ENCODE data around the gene TARBP2. TPM values are rescaled to one million over a fixed set of nuclear protein-coding genes. Genes with fewer than 3 reads are reported as not detected.
A peak's percentile ranks its signal among the peaks of the same experiment; 100 is the strongest.
"Not testable (repeated sequence)": the region's sequence is repeated elsewhere in the genome, so short reads cannot be mapped to it uniquely, and the experiment has no call there.

Gene TARBP2
- total RNA-seq, 1 donor from 2014 or later: 45.7 TPM

DNA sequence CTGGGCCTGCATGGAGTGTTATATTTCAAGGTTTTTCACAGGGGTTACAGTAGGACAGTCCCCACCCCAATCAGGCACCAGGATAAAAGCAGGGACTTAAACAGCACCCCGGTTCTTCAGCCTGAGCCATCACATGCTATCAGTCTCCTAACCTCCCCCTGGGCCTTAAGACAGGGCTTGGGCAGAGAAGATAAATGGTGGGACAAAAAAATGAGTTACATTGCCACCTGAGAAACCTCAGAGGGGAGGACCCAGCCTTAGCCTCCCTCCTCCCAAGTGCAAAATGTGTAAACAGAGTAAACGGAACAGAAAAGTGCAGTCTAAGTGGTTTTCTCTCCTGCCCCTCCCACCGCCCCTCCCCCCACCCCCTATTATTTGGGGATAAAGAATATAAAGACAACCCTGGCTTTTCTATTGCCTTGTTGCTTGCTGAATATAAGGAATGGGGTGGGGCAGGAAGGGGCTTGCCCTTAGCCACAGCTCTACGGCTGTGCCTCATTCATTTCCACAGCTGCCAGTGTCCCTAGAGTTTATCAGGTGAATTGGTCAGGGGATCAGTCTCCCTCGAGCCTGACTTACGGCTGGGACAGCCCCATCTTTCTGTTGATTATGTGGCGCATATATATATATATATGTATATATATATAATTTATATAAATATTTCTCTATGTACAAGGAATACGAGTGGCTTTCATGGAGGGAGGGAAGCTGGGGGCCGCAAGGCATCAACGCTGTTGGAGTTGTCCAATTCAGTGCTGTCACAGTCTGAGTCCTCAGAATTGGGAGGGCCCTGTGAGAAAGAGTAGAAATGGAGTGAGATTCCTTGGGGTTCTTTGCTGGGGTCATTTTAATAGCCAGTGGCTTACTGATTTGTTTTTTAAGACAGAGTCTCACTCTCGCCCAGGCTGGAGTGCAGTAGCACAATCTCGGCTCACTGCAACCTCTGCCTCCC, 20.3 kb upstream of the TARBP2 start:
- H3K27ac Mint-ChIP-seq: no peak overlapping the region
- POLR2A ChIA-PET: interaction anchor here (0.5 to 1.7 kb wide), 4 partner anchors 11 to 28 kb away, joined by 5 to 15 read pairs (median 9); partner anchors contain the start of genes NPFF and TARBP2
- H3K9me3 Mint-ChIP-seq: no peaks in the 10 kb centered on the region

DNA sequence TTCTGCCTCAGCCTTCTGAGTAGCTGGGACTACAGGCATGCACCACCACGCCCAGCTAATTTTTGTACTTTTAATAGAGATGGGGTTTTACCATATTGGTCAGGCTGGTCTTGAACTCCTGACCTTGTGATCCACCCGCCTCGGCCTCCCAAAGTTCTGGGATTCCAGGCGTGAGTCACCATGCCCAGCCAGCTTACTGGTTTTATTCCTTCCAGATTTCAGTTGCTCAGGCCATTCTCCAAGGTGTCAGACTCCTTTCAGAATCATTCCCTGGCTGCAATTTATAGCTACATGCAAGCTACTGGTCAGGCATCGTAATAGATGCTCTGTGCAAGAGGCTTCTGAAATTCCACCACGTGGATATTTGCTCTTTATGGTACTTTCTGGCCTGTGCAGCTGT, 19.6 kb upstream of the TARBP2 start:
- ATAC-seq (ENCODE audit: low read depth); intact Hi-C loops (cut with micrococcal nuclease); H3K27ac Mint-ChIP-seq; DNase-seq; H3K27me3 Mint-ChIP-seq; H3K9me3 Mint-ChIP-seq; H3K4me3 Mint-ChIP-seq; H3K4me1 Mint-ChIP-seq: not testable (repeated sequence)
- peaks cover 79% of the 10 kb centered on the region for H3K36me3 Mint-ChIP-seq (ENCODE audit: low read depth)
- CTCF ChIA-PET: interaction anchor here (1.2 to 2.4 kb wide), 3 partner anchors 12 to 28 kb away, joined by 4 to 16 read pairs (median 4); no protein-coding TSS in a partner anchor
- POLR2A ChIA-PET: interaction anchor here (0.9 to 1.7 kb wide), 4 partner anchors 10 to 26 kb away, joined by 4 to 15 read pairs (median 9); partner anchors contain the start of genes NPFF and TARBP2

More for the DNA sequence above, 20.3 kb upstream of the TARBP2 start:
- ATAC-seq (ENCODE audit: low read depth) (no peak), DNase-seq (no peak)
- CTCF ChIA-PET: interaction anchor here (1.2 to 2.4 kb wide), 2 partner anchors 13 to 28 kb away, joined by 4 to 16 read pairs; no protein-coding TSS in a partner anchor
- Mint-ChIP-seq H3K4me1 (peaks cover 3% of the 10 kb centered on the region), H3K4me3 (no peak overlapping the region), H3K27me3 (no peaks in the 10 kb centered on the region), H3K36me3 (ENCODE audit: low read depth) (peaks cover 83% of the 10 kb centered on the region)
- TF ChIP-seq, protein P1, sequence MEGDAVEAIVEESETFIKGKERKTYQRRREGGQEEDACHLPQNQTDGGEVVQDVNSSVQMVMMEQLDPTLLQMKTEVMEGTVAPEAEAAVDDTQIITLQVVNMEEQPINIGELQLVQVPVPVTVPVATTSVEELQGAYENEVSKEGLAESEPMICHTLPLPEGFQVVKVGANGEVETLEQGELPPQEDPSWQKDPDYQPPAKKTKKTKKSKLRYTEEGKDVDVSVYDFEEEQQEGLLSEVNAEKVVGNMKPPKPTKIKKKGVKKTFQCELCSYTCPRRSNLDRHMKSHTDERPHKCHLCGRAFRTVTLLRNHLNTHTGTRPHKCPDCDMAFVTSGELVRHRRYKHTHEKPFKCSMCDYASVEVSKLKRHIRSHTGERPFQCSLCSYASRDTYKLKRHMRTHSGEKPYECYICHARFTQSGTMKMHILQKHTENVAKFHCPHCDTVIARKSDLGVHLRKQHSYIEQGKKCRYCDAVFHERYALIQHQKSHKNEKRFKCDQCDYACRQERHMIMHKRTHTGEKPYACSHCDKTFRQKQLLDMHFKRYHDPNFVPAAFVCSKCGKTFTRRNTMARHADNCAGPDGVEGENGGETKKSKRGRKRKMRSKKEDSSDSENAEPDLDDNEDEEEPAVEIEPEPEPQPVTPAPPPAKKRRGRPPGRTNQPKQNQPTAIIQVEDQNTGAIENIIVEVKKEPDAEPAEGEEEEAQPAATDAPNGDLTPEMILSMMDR (IDR thresholded peaks at IDR 0.05): no peak
- intact Hi-C loops (cut with micrococcal nuclease): no loop called here

DNA sequence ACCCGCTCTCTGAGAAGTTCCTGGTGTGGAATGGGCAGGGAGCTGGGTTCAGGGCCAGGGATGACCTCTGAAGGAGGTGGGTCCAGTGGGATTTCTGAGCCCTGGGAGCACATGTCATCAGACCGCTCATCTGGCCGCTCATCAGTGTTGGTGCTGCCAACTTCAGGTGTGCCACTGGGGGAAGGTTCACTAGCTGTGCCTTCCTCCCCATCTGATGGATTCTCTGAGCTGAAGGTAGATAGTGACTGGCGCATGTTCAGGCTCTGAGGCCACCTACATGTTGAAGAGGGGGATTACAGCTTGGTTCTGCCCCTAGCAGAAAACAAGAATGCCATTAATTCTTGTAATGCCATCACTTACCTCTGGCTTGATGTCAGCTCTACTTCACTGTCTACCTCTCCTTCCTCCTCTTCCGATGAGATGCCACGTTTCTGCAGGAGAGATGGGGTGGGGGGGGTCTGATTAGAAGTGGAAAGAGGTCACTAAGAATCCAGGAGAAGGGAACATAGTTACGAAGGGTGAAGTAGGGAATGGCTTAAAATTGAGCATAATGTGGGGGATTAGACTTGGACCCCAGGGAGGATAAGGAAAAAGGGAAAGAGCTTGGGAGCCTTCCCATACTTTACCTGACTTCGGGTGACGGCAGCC, 19.0 kb upstream of the TARBP2 start:
- ATAC-seq (ENCODE audit: low read depth) (peak; percentile 54), DNase-seq (no peak)
- H3K4me3 Mint-ChIP-seq: no peak overlapping the region
- H3K27ac Mint-ChIP-seq: no peak overlapping the region
- no peaks in the 10 kb centered on the region for H3K9me3 Mint-ChIP-seq
- H3K36me3 Mint-ChIP-seq (ENCODE audit: low read depth): peaks cover 73% of the 10 kb centered on the region
- CTCF ChIA-PET: interaction anchor here (1.2 to 2.4 kb wide), 3 partner anchors 12 to 28 kb away, joined by 4 to 16 read pairs (median 4); no protein-coding TSS in a partner anchor
- no peaks in the 10 kb centered on the region for H3K27me3 Mint-ChIP-seq
- intact Hi-C loops (cut with micrococcal nuclease): no loop called here
- POLR2A ChIA-PET: interaction anchor here (1.2 to 1.7 kb wide), 3 partner anchors 10 to 23 kb away, joined by 4 to 15 read pairs (median 11); partner anchors contain the start of gene TARBP2
- TF ChIP-seq, protein P1 (IDR thresholded peaks at IDR 0.05): no peak
- peaks cover 3% of the 10 kb centered on the region for H3K4me1 Mint-ChIP-seq

DNA sequence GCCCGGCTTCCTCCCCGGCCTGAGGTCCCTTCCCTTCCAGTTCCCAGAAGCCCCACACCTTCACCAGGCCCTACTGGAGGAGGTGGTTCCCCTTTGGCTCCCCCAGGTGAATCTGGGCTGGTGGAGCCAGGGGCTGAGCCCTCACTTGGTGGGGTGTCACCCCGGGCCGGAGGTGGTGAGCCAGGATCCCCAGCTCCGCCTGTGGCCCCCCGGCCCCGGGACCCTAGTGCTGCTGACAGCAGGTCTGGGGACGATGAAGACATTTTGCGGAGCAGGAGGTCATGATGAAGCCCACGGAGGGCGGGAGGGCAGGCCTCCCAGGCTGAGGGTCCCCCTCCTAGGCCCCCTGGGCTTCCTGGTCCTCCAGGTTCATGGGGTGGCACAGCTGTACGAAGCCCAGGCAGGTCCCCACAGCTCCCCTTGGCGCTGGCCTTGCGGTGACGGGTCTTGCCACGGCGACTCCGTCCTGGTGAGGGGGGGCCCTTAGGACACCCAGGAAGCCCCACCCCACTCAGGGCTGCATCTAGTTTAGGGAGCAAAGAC, 18.4 kb upstream of the TARBP2 start:
- no peak overlapping the region for H3K4me3 Mint-ChIP-seq
- POLR2A ChIA-PET: interaction anchor here (0.7 to 1.7 kb wide), 4 partner anchors 10 to 103 kb away, joined by 3 to 11 read pairs (median 6); partner anchors contain the start of gene TARBP2
- peaks cover 68% of the 10 kb centered on the region for H3K36me3 Mint-ChIP-seq (ENCODE audit: low read depth)

More for the DNA sequence above, 18.4 kb upstream of the TARBP2 start:
- Mint-ChIP-seq H3K9me3 (no peaks in the 10 kb centered on the region), H3K27me3 (no peaks in the 10 kb centered on the region), H3K4me1 (peaks cover 3% of the 10 kb centered on the region), H3K27ac (no peak overlapping the region)
- TF ChIP-seq, protein P1 (IDR thresholded peaks at IDR 0.05): no peak
- intact Hi-C loops (cut with micrococcal nuclease): no loop called here
- CTCF ChIA-PET: interaction anchor here (1.3 to 2.4 kb wide), 2 partner anchors 26 to 28 kb away, joined by 4 to 16 read pairs; no protein-coding TSS in a partner anchor
- no peak for DNase-seq
- ATAC-seq (ENCODE audit: low read depth): no peak
